CD4-positive, alpha-beta T cell (primary cell): ENCODE data around the gene SLC1A2. TPM values are rescaled to one million over a fixed set of nuclear protein-coding genes. Genes with fewer than 3 reads are reported as not detected.

Experiments used
- ATAC-seq: fragments of 200-7000 bp; cut with Tn5 transposase; one replicate; pipeline ENCODE4 v1.10.0; 2022; ENCODE audit warnings: mild to moderate bottlenecking; ENCODE audit not compliant: poor library complexity
- CTCF ChIA-PET: fragments of 350-600 bp; sonication (Branson Sonifier 250); formaldehyde crosslinking; loops from one replicate; lab custom pipeline; 2021; ENCODE audit warnings: antibody characterized with exemption, inconsistent platforms; lab: Charles Lee
- POLR2A ChIA-PET: fragments of 350-600 bp; sonication (Branson Sonifier 250); formaldehyde crosslinking; loops from one replicate; lab custom pipeline; 2021; ENCODE audit warnings: antibody characterized with exemption, inconsistent platforms; lab: Charles Lee
- DNase-seq, 14 experiments: peaks; one replicate each; pipeline ENCODE4 v3.0.0-alpha.2; 2013 to 2020; ENCODE audit warnings: mixed read lengths in 2 of 14
- H3K27ac ChIP-seq, 2 donors: one replicate each; pipeline versions ENCODE4 v1.5.1 to v1.7.0; 2013; ENCODE audit warnings: low read length in 2 of 2, low read depth in 1 of 2, mild to moderate bottlenecking in 1 of 2
- H3K27me3 ChIP-seq, 2 experiments: 1 replicate in 1 of 2; 2 replicates in 1 of 2; pipeline versions ENCODE4 v1.6.1 to v1.7.0; 2013; ENCODE audit warnings: low read length in 2 of 2, control low read depth in 1 of 2, mild to moderate bottlenecking in 1 of 2, moderate library complexity in 1 of 2; ENCODE audit not compliant: insufficient read depth in 2 of 2, control insufficient read depth in 1 of 2
- H3K36me3 ChIP-seq: one replicate; pipeline ENCODE4 v1.6.1; 2013; ENCODE audit warnings: low read length, control low read depth; ENCODE audit not compliant: insufficient read depth
- H3K4me1 ChIP-seq: one replicate; pipeline ENCODE4 v1.6.1; 2013; ENCODE audit warnings: low read length, control low read depth; ENCODE audit not compliant: insufficient read depth
- H3K4me3 ChIP-seq: one replicate; pipeline ENCODE4 v1.5.1; 2013; ENCODE audit warnings: mild to moderate bottlenecking, low read length, moderate library complexity
- H3K9me3 ChIP-seq, 2 experiments: 1 replicate in 1 of 2; 2 replicates in 1 of 2; pipeline versions ENCODE4 v1.6.1 to v1.7.0; 2013; ENCODE audit warnings: low read length in 2 of 2, mild to moderate bottlenecking in 2 of 2, control low read depth in 1 of 2, moderate library complexity in 1 of 2; ENCODE audit not compliant: control insufficient read depth in 1 of 2, insufficient read depth in 1 of 2
- H3K27ac Mint-ChIP-seq: one replicate; pipeline ENCODE4 v1.8.0; 2020; ENCODE audit warnings: mixed read lengths
- H3K27me3 Mint-ChIP-seq: one replicate; pipeline ENCODE4 v1.8.0; 2021; ENCODE audit warnings: mixed read lengths
- H3K36me3 Mint-ChIP-seq: one replicate; pipeline ENCODE4 v1.8.0; 2021; ENCODE audit warnings: low read depth, mixed read lengths
- H3K4me1 Mint-ChIP-seq: one replicate; pipeline ENCODE4 v1.8.0; 2021; ENCODE audit warnings: low read depth, mixed read lengths
- H3K4me3 Mint-ChIP-seq: one replicate; pipeline ENCODE4 v1.8.0; 2020; ENCODE audit warnings: mild to moderate bottlenecking, mixed read lengths
- H3K9me3 Mint-ChIP-seq: one replicate; pipeline ENCODE4 v1.8.0; 2020; ENCODE audit warnings: mixed read lengths
- CTCF ChIP-seq: fragments of 200-600 bp; IDR thresholded peaks from one replicate; pipeline ENCODE4 v1.8.0; 2022; ENCODE audit warnings: antibody characterized with exemption, mild to moderate bottlenecking
- intact Hi-C, 2 experiments: fragments of 100-400 bp; cut with DNase I in 1 of 2; cut with micrococcal nuclease in 1 of 2; formaldehyde crosslinking; loops; one replicate each; pipeline versions ENCODE4 v1.15.1 to v1.9.0; 2023 to 2025; cut with DNase I, micrococcal nuclease
- total RNA-seq, 174 experiments: library from RNA in 2 of 174; stranded (reverse) in 2 of 174; gene quantifications; one replicate each; pipeline ENCODE4 v1.2.3 and lab custom pipeline; 2021 to 2026

Gene SLC1A2
- total RNA-seq, 2 experiments from 2014 or later, result not detected

DNA sequence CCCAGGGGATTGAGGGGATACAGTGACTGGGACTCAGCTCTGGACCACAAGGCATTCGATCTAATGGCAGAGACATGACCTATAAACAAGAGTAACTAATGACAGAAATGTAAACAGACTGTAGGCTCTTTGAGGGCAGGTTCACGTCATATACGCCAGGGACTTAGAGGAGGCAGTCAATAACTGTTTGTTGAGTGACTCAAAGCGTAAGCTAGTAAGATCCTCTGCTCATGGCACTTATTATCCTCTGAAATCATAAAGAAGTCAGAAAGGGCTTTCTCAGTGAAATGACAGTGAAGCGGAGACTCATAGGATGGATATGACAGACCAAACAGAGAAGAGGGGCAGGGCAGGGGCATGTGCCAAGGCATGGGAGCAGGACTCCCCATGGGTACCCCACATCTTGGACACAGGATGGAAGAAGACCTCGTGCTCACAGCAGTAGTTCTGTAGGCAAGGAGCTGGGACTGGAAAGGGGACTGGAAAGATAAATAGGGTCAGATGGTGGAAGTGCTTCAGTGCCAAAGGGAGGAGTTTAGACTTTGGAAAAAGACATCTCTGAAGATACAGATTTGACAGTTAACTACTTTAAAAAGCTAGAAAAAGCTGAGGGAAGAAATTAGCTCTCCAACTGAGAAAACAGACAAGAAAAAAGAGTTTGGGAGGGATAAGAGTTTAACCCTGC is 72.7 kb downstream of the SLC1A2 start:
- peaks cover 88% of the 10 kb centered on the region for H3K4me1 Mint-ChIP-seq
- TF ChIP-seq CTCF, result no peak
- no peaks in the 10 kb centered on the region for H3K36me3 Mint-ChIP-seq
- no peak overlapping the region for H3K27ac ChIP-seq
- H3K4me3 ChIP-seq, result no peak overlapping the region
- intact Hi-C loops, result no loop called here
- H3K4me3 Mint-ChIP-seq, result no peak overlapping the region
- no peaks in the 10 kb centered on the region for H3K27me3 Mint-ChIP-seq
- POLR2A ChIA-PET, result no interaction called here
- H3K27ac Mint-ChIP-seq, result no peak overlapping the region
- CTCF ChIA-PET, result interaction anchor here (1.0 kb wide), 1 partner anchor 40 kb away, joined by 3 read pairs; no protein-coding TSS in a partner anchor
- peaks cover 46% of the 10 kb centered on the region for H3K4me1 ChIP-seq
- H3K36me3 ChIP-seq, result no peaks in the 10 kb centered on the region
- H3K9me3 Mint-ChIP-seq, result no peaks in the 10 kb centered on the region
- ATAC-seq, result no peak
- no peaks in the 10 kb centered on the region for H3K27me3 ChIP-seq
- no peaks in the 10 kb centered on the region for H3K9me3 ChIP-seq
- no peak for DNase-seq

GRCh38 chr11:35344681-35345574 is 74.4 kb downstream of the SLC1A2 start:
- H3K27me3 ChIP-seq, result no peaks in the 10 kb centered on the region
- intact Hi-C loops, result no loop called here
- ATAC-seq (no peak), DNase-seq (peak in 4 of 14 experiments; percentile 13 to 49 (median 28))
- Mint-ChIP-seq H3K27me3 (no peaks in the 10 kb centered on the region), H3K4me1 (peaks cover 74% of the 10 kb centered on the region), H3K27ac (no peak overlapping the region), H3K36me3 (no peaks in the 10 kb centered on the region), H3K9me3 (no peaks in the 10 kb centered on the region), H3K4me3 (no peak overlapping the region)
- H3K4me1 ChIP-seq, result peaks cover 46% of the 10 kb centered on the region
- no peaks in the 10 kb centered on the region for H3K36me3 ChIP-seq
- no peak for TF ChIP-seq CTCF
- ChIA-PET POLR2A (no interaction called here), CTCF (interaction anchor here (1.2 kb wide), 1 partner anchor 376 kb away, joined by 3 read pairs; no protein-coding TSS in a partner anchor)
- no peaks in the 10 kb centered on the region for H3K9me3 ChIP-seq
- no peak overlapping the region for H3K4me3 ChIP-seq
- H3K27ac ChIP-seq, result no peak overlapping the region

DNA sequence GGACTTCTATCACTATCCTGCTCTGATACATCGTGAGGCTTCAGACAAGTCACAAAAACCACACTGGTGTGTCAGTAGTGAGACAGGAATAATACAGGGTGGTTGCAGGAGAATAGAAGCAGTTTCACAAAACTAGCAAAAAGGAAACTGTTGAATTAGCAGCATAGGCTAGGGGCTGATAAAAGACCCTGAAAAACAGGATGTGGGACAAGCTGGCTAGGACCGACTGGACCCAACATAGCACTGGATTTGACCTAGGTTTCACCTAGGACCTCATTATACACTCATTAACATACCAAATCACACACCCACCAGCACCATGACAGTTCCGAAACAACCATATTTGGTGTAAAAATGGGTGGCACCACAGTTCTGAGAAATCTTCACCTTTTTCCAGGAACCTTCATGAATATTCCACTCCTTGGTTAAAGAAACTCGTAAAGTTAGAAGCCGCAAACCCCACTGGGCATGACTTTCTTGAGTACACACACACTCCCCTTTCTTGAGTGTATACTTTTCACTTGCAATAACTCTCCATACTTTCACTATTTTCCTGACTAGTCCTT is 76.2 kb downstream of the SLC1A2 start:
- POLR2A ChIA-PET, result no interaction called here
- H3K36me3 Mint-ChIP-seq, result no peaks in the 10 kb centered on the region
- H3K4me3 Mint-ChIP-seq, result no peak overlapping the region
- ATAC-seq (peak; percentile 43), DNase-seq (peak in 4 of 14 experiments; percentile 21 to 77 (median 64))
- no peak overlapping the region for H3K4me3 ChIP-seq
- H3K9me3 Mint-ChIP-seq, result no peaks in the 10 kb centered on the region
- H3K4me1 Mint-ChIP-seq, result peaks cover 56% of the 10 kb centered on the region
- no peaks in the 10 kb centered on the region for H3K27me3 ChIP-seq
- TF ChIP-seq CTCF, result no peak
- no peaks in the 10 kb centered on the region for H3K36me3 ChIP-seq
- H3K27ac ChIP-seq, result no peak overlapping the region
- H3K9me3 ChIP-seq, result no peaks in the 10 kb centered on the region
- CTCF ChIA-PET, result no interaction called here
- H3K4me1 ChIP-seq, result peaks cover 30% of the 10 kb centered on the region
- H3K27me3 Mint-ChIP-seq, result no peaks in the 10 kb centered on the region
- H3K27ac Mint-ChIP-seq, result peak overlapping the region; percentile 63
- intact Hi-C loops, result no loop called here
